HG02763 (cell line): Measurements from ENCODE around the gene MYLK2.

ENCODE experiments used
- ATAC-seq: cut with Tn5 transposase; IDR thresholded peaks from one replicate; pipeline ENCODE4 v1.9.1; 2021; ENCODE audit warnings: mild to moderate bottlenecking, moderate library complexity; ENCODE audit not compliant: unreplicated experiment

Gene MYLK2

DNA sequence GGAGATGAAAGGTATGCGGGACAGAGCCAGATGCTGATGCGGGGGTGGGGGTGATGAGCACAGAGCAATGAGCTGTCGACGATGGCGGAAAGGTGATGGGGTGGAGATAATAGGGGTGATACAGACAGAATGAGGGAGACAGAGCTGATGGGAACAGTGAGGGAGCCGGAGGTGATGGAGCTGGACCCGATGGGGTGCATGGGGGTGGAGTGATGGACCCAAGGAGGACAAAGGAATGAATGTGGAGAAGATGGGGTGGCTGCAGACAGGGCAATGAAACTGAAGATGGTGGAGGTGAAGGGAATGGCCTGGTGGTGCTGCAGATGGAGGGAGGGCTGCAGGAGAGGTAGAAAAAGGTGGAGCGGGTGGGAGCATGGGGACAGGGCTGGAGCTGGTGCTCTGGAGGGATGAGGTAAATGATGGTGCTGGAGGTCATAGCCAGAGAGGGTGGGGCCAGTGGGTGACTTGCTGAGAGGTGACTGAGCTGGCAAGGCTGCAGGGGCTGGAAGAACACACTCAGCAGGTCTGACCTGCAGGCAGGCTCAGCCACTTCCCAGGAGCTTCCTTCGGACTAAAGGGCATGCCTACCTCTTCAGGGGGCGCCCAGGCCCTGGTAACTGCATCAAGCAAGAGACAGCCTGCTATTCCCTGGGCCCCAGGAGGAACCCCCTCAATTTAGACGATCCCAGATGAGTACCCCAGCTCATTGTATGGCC, 32.2 kb downstream of the MYLK2 start:
- no peak for ATAC-seq

DNA sequence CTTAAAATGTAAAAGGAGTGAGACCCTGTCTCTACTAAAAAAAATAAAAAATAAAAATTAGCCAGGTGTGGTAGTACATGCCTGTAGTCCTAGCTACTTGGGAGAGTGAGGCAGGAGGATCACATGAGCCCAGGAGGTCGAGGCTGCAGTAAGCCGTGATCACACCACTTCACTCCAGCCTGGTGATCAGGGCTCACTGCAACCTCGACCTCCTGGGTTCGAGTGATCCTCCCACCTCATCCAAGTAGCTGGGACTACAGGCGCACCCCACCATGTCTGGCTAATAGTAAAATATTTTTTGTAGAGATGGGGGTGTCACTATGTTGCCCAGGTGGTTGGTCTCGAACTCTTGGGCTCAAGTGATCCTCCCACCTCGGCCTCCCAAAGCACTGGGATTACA, 34.3 kb downstream of the MYLK2 start:
- ATAC-seq: no peak

DNA sequence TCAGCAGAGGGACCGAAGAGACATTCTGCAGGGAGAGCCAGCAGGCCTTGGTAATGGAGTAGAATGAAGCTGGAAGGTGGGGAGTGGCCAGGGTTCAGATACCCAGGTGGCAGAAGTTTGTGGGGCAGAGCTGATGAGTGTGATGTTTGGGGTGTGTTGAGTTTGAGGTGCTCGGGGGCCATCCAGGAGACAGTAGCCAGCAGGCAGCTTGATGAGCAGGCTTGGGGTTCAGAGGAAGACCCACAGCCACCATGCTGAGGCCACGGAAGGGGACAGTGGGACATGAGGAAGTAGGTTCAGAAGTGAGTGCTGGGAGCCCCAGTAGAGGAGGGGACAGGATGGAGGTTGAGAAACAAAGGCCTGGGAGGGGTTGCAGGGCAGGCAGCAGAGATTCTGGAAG, 37.4 kb downstream of the MYLK2 start:
- no peak for ATAC-seq

DNA sequence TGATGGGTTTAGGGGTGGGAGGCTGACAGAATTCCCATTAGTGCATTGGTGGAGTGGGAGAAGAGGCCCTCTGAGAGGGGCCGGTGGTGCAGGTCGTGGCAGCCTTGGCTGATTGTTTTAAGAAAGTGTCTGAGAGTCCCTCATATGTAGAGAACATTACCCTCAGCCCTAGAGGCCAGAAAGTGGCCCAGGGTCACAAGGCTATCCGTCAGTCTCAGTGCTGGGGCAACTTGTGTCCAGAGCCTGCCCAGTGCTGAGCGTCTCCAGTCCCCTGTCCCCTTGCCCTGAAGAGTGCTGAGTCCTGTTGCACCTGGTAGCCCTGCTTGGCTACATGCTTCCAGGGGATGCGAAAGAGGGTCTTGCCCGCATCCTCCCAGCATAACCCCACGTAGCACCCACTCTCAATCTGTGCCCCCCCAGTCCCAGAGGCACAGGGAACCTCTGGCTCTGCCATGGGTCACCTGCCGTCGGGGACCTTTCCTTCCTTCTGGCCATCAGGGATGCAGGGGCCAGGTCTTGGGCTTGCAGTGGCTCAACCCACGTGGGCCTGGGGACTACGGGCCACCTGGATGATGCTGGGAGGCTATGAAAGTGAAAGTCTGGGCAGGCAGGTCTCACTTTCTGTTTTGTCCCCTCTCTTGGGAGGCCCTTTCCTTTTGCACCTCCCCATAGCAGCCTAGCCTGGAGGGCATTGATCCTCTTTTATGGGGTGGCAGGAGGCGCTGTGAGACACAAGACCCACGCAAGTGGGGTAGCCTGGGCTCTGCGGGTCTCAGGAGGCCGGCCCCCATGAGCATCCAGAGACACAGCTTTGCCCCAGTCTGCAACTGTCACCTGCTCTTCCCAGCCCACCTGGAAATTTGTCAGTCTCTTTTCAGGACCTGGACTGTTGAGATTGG, 39.0 kb downstream of the MYLK2 start:
- no peak for ATAC-seq

DNA sequence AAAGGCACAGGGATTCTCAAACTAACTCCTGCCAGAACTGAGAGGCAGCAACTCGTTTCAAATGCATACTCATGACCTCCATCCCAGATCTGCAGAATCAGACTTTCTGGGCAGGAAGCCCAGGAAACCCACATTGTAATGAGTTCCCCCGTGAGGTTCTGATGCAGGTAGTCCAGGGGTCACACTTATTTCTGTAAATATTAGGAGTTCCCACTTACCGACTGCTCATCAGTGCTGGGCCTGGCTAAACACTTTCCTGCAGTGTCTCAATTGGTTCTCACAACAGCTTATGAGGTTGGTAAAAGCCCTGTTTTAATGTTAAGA, 39.6 kb downstream of the MYLK2 start:
- no peak for ATAC-seq

DNA sequence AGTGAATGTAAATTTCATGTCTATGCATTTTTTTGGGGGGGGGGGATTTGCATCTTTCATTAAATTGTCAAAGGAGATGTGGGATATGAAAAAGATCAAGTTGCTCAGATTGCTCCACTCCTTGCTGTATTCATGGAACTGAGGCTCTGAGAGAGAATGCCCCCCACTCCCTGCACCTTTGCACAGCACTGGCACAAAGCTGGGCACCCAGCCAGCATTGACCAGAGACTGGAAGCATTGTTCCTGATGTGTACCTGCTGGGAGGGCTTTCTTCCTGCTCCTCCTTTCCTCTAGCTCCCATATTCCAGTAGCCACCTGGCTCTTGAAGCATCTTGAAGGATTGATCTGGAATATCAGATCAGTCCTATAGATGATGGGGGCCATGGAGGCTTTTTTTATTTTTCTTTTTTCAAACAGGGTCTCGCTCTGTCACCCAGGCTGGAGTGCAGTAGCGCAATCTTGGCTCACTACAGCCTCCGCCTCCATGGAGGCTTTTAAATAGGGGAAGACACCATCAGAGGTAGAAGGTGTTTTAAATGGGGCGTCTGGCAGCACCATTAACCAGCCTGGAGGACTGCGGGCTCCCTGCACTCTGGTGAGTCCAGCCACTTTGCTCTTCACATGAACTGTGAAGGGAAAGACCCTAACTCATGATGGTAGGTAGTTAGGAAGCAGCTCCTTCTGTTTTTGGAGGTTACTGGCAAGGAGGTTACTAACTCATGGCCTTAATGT, 40.3 kb downstream of the MYLK2 start:
- ATAC-seq: no peak

DNA sequence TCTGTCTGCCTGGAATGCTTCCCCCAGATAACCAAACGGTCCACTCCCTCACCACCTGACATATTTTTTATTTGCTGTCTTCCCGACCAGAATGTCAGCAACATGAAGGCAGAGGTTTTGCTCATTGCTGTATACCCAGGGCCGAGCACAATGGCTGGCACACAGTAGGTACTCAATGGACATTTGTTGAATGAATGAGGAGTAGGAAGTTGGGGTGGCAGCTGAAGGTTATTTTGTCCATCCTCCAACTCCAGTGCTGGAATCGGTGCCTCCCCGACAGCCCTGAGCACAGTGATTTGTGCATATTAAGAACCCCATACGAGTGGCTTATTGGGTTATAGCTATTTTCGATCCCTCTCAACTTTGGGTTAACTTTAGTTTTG, 40.8 kb downstream of the MYLK2 start:
- no peak for ATAC-seq

DNA sequence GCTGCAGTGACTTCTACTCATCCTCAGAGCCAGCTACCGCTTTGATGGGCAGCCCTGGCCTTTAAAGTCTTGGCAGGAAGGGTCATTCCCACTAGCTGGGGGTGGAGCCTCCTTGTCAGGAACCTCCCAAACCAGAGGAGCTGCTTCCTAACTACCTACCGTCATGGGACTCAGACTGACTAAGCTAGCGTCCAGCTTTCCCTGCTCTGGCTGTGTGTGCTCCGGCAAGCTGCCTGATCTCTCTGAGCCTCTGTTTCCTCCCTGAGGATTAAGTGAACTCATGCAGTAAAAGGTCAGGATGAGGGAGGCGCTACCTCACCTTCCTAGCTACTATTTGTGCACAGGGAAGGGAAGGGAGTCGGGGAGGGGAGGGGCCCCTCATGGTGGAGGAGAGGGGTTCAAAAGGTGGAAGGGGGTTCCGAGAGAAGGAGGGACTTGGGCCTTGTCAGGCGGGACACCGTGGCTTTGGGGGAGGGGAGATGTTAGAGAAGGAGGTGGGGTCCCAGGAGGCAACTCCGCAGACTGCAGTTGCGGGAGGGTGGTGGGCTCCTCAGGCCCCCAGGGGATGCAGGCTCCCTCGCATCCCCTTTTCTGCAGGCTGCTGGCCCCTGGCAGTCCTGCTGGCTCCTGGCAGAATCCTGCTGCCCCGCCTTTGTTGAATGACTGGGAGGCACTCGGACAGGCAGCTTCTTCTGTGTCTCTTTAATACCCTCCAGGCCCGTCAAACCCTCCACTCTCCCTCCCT, 41.4 kb downstream of the MYLK2 start:
- no peak for ATAC-seq

DNA sequence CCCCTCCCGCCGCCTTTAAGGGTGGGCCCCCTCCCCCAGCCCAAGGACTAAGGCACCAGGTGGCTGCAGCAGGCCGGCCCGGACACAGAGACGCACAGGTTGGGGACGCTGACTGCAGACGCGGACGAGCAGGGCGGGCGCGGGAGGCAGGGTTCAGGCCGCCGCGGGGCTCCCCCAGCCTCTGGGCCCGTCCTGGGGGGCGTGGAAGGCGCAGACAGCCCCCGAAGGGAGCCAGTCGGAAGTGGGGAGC, 41.9 kb downstream of the MYLK2 start:
- no peak for ATAC-seq

DNA sequence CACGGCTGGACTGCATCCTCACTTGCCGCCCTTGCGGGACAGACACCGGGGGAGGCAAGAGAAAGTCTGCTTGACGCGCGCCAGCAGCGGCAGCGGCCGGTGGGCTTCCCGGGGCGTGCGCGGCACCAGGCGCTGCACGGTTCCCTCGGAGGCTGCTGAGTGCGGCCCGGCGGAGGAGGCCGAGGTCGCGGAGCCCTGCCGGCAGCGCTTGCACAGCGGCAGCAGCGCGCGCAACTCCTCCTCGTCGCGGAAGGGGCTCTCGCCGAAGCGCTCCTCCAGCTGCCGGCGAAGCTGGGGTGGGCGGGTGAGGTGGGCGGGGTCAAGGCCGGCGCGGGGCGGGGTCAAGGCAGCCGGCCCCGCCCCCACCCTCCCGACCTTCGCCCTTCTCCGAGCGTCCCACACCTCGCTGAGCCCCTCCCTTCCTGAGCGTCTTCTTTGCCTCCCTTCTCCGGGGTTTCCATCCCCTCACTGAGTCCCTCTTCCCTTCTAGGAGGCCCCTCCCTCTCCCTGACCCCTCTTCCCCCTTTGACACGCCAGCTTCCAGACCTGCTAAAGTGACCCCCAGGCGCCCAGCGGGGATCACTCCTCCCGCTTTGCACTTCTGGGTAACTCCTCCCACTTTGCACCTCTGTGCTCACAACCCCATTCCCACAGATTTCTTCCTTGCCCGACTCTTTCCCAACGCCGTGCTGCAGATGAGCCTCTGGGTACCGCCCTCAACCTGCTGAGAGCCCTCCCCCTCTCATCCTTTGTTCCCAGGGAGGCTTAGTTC, 42.4 kb downstream of the MYLK2 start:
- ATAC-seq: no peak

DNA sequence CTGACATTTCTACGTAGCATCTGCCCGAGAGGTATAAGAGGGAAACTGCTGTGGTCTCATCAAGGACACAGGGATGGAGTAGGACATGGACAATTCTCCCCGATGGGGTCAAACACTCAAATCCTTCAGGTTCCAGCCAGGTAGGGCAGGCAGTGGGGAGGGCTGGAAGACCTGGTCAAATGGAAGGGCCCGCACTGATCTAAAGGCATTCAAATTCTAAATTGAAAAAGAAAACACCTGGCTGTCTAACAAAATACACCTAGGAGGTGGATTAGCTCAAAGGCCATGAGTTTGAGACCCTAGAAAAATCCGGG, 43.0 kb downstream of the MYLK2 start:
- no peak for ATAC-seq

DNA sequence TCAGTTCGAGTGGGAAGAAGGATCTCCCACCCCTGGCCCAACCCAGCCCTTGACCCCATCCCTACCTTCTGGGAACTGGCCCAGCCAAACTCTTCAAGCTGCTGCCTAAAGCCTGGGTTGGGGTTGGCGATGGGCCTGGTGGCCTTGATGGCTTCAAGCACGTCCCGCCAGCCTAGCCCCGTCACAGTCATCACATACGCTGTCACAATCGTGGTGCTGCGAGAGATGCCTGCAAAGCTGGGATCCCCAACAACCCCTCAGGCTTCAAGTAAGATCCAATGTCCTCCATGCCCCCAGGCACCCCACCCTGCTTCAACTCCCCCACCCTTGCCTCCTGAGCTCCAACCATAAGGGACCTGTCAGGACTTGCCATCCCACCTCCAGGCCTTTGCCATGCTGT, 43.4 kb downstream of the MYLK2 start:
- no peak for ATAC-seq

DNA sequence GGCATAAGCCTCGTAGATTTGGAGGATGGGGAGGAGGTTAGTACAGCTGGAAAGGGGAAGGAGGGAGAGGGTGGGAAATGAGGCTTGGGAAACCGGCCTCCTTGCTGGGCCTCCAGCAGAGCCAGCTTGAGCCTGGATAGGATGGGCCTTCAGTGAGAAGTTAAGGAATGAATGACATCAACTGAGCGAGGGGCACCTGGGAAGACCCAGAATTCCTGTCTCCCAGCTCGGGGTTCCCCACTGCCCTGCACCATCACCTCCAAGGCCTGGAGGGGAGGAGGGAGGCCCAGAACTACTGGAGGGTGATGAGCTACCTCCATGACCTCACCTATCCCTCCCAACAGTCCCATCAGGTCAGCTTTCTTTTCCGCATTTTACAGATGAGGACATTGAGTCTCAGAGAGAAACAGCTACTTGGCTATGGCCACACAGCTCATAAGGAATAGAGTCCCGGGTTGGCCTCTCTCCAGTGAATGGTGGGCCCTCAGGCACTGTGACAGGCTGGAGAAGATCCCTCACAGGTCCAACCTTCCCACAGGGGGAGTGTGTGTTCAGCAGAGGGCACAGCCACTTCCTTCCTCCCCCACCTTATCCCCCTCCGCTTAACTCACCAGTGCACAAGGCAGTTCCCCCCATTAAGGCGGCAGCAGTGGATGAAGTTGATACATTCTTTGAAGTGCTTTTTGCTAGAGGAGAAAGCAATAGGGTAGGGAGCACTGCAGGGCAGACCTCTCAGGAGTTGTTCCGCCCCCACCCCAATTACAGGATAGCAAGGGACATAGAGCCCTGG, 44.3 kb downstream of the MYLK2 start:
- ATAC-seq: no peak

DNA sequence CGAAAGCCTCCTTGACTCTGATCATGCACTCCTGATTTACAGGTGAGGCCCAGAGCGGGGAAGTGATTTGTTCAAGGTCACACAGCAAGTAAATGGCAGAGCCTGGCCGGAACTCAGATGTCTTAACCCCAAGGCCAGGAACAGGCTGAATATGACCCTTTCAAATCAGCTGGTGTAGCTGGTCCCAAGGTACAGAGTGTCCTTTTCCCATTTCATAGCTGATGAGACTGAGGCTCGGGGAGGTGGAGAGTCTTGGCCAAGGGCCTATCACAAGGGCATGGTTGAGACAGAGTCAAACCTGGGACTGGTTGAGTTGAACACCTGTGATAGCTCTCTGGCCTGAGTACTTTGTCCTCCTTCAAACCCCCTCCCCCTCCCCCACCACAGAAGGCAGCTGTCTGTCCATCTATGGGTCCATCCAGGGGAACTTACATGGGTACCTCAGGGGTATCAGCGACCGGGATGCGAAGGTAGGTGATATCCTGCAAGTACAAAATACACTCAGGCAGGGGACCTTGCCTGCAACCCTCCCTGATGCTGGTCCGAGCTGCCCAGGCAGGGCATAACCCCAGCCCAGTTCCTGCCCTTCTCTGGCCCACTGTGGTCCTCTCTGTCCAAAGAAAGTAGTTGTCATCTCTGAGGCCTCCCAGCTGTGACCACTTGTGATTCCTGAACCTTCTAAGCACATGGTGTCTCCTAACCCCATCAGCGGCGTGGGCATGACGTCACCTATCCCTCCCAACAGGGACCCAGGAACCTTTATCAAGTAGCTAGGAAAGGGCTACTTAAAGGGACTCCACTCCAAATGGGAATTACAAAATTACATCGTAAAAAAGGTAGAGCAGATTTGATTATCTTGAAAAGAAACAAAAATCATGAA, 45.6 kb downstream of the MYLK2 start:
- ATAC-seq: no peak

DNA sequence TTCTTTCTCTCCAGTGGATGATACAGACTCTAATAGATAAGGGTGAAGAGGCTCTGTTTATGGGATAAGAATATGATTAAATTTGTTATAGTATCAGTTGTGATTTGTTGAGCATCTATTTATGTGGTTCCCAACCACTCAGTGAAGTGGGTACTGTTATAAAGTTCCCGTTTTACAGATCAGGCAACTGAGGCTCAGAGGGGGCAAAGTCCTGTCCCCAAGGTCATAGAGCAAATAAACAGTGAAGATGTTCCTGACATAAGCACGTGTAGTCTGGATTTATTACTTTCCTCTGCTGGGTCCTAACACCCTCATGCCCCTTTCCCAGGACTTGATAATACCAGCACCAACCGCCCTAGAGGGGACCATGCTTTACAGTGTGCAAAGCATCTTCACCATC, 47.1 kb downstream of the MYLK2 start:
- no peak for ATAC-seq

DNA sequence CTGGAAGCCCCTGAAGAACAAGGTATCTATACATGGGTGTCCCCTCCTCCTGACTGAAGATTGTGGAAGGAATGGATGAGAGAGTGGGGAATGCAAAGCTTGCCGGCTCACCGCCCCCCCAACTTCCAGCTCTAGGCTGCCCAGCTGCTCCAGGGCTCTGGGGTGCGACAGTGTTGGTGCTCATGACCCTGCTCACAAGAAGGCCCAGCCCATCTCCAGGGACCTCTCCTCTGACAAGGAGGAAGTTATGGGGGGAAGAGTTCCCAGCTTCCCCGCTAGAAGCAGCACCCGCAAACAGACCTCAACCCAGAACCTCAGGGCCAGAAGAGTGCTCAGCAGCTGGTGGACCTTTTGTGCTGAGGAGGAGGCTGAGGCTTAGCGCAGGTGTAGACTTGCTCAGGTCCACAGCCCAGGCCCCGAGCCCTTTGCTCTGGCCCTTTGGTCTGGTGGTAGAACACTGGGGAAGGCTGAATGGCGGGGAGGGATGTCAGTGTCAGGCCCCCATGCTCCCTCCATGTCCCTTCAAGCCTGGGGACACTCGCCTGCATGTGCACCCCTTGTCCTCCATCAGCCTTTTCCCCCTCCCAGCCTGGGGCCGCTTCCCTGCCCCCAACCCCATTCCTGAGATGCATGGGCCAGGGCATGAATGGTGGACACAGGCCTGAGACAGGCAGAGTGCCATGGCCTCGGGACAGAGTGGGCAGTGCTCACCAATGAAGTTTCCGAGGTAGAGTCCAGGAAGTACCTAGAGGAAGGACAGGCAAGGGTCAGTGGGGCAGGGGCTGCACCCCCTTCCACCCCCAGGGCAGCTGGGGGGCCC, 49.9 kb downstream of the MYLK2 start:
- no peak for ATAC-seq

DNA sequence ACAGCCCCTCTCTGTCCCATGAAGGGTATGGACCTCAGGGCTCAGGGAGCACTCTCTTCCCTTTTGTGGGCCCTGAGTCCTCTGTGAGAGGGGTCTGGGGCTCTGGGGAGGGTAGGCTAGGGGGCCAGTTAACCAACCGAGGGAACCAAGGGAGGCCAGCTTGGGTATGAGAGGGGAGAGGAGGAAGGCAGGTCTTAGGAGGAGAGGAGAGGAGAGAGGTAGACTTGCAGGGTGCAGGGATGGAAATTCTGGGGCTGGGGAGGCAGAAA, 50.5 kb downstream of the MYLK2 start:
- no peak for ATAC-seq

DNA sequence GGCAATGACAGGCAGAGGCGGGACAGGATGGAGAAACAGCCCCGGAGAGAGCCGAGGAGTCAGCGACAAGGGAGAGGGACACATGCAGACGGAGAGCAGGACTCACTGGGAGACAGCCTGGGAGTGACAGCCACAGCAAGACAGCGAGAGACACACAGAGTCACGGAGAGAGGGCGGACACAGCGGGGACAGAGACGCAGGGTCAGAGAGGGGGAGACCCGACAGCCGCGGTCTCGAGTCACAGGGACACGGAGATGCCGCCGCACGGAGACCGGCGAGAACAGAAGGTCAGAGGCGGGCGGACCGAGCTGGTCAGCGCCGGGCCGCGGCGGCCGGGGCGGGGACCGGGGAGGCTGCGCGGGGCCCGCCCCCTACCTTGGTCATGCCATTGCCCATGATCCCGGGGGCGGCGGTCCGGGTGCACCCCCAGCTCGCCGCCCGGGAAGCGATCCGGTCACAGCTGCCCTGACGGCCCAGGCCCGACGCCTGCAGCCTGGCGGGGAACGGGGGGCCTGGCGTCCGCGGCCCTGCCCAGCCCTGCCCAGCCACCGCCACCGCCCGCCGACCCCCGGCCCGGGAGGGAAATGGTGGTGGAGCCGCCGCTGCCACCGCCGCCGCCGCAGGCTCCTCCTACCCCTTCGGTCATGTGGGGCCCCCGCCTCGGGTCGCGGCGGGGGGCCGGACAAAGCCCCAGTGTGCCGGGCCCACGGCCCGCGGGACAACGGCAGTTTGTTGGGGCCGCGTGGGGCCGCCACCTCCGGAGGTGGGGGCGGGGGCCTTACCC, 51.0 kb downstream of the MYLK2 start, which contains the start of the genes DUSP15 and TTLL9:
DUSP15 (minus strand) TSS at position 586 of the 784 bp plus-strand sequence; CDS start at position 396, 190 bp downstream.
TTLL9 (plus strand) TSS at position 693 of the 784 bp plus-strand sequence. CDS start 493 bp downstream, outside the sequence.
- ATAC-seq: no peak
